GM19043 (cell line): ENCODE results near the gene MIR17HG.
"Not testable (repeated sequence)": the region's sequence is repeated elsewhere in the genome, so short reads cannot be mapped to it uniquely, and the experiment has no call there.

Source experiments
- ATAC-seq: cut with Tn5 transposase; IDR thresholded peaks from one replicate; pipeline ENCODE4 v1.9.1; 2021; ENCODE audit warnings: low read depth; ENCODE audit not compliant: unreplicated experiment

The MIR17HG gene

DNA sequence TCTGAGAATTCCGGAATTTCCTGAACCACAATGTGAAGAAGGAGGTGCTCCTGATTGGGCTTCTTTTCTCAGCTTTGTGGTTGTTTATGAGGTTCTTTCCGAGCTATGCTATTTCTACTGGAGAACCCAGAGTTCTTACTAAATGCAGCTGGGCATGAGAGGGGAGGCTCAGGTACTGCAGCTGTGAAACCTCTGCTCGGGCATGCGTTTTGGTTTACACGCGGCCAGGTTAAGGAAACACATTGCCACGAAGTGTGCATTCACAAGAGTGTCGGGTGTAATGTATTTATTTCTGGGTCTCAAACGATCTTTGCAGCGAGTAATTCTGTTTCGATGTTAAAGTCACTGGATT, 661 bp upstream of the MIR17HG start:
- peak; percentile 13 for ATAC-seq

DNA sequence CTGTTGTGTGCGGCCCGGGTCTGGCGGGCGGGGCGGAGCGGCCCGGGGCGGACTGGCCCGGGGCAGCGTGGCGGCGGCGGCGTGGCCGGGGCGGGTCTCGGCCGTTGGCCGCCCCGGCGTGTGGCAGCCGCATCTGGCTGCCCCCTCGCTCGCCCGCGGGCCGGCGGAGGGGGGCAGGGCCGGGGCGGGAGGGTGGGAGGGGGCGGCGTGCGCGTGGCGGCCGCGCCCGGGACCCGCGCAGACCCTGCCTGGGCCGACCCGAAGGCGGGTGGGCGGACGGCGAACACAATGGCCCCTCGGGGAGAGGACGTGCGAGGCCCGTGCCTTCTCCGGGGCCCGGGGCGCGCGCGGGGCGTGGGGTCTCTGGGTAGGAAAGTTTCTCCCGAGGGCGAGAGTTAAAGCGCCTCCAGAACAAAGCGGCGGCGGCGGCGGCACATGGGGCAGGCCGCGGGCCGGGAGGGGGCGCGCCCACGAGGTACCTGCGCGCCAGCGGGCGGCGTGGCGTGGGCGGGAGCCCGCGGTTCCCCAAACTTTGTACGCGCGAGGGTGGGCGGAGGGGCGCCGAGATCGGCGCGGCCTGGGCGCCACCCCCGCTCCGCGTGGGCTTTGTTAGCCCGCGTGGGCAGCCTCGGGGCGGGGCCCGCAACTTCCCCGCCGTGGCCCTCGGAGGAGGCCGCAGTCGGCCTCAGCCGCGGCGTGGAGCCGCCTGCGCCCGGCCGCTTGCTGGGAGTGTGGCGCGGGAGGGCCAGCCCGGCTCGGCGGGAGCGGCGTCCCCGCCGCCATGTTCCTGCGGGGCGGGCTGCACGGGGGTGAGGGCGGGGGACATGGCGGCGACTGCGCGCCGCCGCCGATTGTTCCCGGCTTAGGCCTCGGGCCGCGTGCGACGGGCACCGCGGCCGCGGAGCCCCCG, 764 bp downstream of the MIR17HG start:
- ATAC-seq = peak; percentile 22

- peak; percentile 43 for ATAC-seq
Measured at GRCh38 chr13:91348906-91349435, 1.5 kb downstream of the MIR17HG start.

DNA sequence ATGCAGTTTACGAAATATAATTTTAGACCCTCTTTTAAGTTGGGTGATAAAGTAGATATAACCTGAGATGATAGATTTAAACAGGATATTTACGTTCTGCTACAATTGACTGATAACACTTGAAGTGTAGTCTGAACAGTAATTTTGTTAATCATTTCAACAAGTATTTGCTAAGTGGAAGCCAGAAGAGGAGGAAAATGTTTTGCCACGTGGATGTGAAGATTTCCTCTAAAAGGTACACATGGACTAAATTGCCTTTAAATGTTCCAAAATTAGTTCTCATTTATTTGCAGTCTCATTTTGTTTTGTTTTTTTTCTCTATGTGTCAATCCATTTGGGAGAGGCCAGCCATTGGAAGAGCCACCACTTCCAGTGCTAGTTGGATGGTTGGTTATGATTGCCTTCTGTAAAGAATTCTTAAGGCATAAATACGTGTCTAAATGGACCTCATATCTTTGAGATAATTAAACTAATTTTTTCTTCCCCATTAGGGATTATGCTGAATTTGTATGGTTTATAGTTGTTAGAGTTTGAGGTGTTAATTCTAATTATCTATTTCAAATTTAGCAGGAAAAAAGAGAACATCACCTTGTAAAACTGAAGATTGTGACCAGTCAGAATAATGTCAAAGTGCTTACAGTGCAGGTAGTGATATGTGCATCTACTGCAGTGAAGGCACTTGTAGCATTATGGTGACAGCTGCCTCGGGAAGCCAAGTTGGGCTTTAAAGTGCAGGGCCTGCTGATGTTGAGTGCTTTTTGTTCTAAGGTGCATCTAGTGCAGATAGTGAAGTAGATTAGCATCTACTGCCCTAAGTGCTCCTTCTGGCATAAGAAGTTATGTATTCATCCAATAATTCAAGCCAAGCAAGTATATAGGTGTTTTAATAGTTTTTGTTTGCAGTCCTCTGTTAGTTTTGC, 2.8 kb downstream of the MIR17HG start:
- ATAC-seq = no peak

GRCh38 chr13:91351123-91351522, 3.6 kb downstream of the MIR17HG start:
- ATAC-seq = no peak

- ATAC-seq = no peak
Measured at GRCh38 chr13:91351980-91352379, 4.5 kb downstream of the MIR17HG start.

- not testable (repeated sequence) for ATAC-seq
Measured at GRCh38 chr13:91352891-91353290, 5.4 kb downstream of the MIR17HG start.

DNA sequence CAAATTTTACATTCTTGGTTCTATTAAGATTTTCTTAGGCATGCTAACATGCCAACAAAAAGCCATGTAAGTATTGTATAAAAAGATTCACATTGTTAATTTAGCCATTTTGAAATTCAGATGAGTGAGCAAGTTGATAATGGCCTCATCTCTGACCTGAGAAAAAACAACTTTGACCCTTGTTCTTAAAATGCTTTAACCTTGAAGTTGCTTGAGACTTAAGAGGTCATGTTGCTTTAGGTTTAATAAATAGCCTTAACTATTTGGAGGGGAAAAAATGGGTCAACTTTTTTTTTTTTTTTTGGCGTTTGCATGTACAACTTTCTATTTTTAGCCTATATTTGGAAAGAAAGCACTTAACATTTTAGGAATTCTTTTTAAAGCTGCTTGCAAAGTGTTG, 6.0 kb downstream of the MIR17HG start:
- ATAC-seq = no peak

DNA sequence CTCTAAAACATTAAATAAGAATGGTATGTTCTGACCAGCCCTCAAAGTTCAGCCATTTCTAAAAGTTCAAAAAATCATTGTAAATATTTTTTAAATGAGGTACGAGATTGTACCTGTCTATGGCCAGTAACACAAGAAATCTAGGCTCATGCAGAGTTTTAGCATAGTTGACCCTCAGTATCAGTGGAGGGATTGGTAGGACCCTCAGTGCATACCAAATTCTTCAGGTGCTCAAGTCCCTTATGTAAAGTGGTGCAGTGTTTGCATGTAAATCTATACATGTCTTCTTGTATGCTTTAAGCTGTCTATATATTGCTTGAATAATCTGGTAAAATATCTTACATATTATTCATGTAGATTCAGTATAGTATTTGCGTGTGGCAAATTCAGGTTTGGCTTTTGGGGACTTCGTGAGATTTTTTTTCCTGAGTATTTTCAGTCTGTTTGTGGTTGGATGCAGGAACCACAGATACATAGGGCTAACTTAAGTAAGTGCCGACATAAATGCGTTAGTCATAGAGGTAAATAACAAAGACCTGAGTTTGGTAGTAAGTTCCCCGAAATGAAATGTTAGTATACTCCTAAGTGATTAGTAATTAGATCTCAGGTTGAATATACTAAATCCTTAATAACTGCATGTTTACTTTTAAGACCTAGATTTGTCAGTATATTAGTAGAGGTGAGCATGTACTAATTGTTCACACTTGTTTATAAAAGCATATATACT, 7.8 kb downstream of the MIR17HG start:
- no peak for ATAC-seq

DNA sequence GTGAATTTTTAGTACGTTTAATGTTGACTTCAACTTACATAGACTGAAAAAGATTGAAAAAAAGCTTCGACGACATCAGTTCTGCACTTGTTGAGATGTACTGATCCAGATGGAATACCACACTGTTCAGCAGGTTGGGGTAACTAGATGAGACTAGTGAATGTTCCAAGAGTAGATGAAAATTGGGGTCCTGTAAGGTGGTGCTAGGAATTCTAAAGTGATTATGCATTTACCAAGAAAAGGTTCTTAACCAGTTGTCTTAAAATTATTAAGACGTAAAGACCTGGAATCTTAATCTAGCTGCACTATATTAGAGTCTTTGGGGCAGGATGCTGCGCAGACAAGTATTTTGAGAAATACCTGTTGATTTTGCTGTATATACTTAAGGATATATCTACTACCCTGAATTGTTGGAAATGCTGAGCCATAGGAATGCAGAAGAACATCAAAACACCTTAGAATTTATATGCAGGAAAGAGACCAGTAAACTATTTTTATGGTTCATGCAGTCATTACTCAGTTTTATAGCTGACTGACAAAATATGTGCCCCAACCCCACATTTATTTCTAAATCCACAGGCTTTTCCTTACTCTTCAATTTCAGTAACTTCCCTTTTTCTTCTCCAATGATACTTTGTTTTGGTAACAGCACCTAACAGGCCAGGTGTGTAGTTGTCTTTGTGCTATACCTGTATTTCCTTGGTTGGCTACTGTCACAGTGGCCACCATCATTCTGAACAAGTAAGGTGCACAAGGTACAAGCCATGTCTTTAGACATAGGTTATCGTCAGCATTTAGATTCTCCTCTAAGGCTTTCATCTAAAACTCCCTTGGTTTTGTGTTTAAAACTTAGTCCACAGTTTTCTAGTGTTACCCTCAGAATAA, 8.6 kb downstream of the MIR17HG start:
- no peak for ATAC-seq

GRCh38 chr13:91356919-91357612, 9.6 kb downstream of the MIR17HG start:
- no peak for ATAC-seq

GRCh38 chr13:91357613-91358386, 10.3 kb downstream of the MIR17HG start:
- no peak for ATAC-seq

DNA sequence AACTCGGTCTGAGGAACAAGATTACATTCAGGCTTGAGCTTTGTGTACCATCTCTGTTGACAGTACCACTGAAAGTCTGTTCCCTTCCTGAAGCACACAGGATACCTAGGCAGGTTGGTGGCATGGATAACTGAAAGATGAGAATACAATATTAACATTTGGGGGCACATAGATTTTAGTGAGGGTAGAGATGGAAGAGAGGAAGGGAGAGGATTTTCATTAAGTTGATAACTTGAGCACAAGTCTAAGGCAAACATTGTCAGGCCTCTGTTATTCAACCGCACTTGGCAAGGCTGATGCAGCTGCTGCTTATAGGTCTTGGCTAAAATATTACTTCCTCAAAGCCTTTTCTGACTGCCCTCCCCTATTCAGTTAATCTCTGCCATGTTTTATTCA, 10.9 kb downstream of the MIR17HG start:
- ATAC-seq = no peak

GRCh38 chr13:91359111-91359510, 11.6 kb downstream of the MIR17HG start:
- no peak for ATAC-seq

GRCh38 chr13:91359631-91360030, 12.1 kb downstream of the MIR17HG start:
- ATAC-seq = no peak

DNA sequence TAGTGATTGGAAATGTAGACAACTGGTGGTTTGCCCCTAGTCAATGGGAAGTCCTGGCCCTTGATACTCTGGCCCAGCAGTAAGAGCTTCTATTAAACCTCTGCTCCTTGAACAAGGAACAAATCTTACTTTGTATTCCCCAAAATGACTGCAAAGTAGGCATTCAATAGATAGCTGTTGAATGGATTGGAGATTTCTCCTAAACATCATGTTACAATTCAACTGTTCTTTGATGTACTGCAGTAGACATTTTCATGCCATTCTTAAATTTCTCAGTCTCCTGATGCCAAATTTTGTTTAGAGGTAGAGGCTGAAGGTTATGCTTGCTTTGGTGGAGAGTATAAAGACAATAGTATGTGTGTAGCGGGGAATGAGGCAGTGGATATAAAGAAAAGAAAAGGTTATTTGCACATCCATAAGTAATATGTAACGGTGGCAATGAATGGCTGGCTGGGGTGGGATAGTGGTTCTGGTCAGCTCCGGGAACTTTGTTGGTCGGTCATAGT, 12.8 kb downstream of the MIR17HG start:
- no peak for ATAC-seq

DNA sequence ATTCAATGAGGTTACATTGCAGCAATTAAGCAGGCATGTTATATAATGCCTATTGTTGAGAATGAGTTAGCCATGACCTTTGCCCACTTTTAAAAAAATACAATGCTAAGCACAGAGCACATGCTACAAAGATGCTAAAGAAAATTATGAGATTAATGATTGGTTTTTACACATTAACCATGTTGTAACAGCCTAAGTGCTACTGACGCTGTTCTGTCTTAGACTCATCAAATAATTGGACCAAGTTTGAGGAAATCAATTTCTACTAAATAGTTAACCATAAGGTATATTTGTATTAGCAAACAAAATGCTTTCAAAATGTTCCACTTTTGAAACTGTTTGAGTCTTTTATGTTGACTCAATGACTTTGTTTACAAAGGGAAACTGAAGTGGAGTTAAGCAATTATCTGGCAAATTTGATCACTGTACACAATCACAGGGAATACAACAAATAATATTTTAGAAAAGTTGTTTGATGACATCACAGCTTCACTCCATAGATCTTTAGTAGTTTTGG, 14.3 kb downstream of the MIR17HG start:
- no peak for ATAC-seq

GRCh38 chr13:91362908-91363307, 15.4 kb downstream of the MIR17HG start:
- no peak for ATAC-seq
